Lung (tissue), 12 donors: ENCODE data around the gene NIN. TPM values are rescaled to one million over a fixed set of nuclear protein-coding genes. Genes with fewer than 3 reads are reported as not detected.

ENCODE experiments used
- ATAC-seq: fragments of 200-7000 bp; cut with Tn5 transposase; one replicate; pipeline ENCODE4 v1.9.1; 2020; ENCODE audit warnings: moderate number of reproducible peaks; ENCODE audit not compliant: insufficient read depth, low FRiP score
- DNase-seq, 3 donors: peaks; one replicate each; pipeline ENCODE4 v3.0.0-alpha.2; 2013 to 2017
- H3K27ac ChIP-seq, 2 donors: one replicate each; pipeline ENCODE4 v1.5.1; 2013; ENCODE audit warnings: mild to moderate bottlenecking in 2 of 2, moderate library complexity in 2 of 2, control low read depth in 1 of 2, inconsistent platforms in 1 of 2, low read depth in 1 of 2, low read length in 1 of 2
- H3K27me3 ChIP-seq, 3 donors: one replicate each; pipeline ENCODE4 v1.5.1; 2013; ENCODE audit warnings: low read length in 2 of 3; ENCODE audit not compliant: control insufficient read depth in 3 of 3, insufficient read depth in 3 of 3
- H3K36me3 ChIP-seq, 4 donors: one replicate each; pipeline ENCODE4 v1.5.1; 2013; ENCODE audit warnings: low read length in 4 of 4, mild to moderate bottlenecking in 1 of 4, moderate library complexity in 1 of 4; ENCODE audit not compliant: control insufficient read depth in 4 of 4, insufficient read depth in 4 of 4
- H3K4me1 ChIP-seq, 5 donors: one replicate each; pipeline ENCODE4 v1.5.1; 2013; ENCODE audit warnings: low read length in 5 of 5, mild to moderate bottlenecking in 2 of 5, moderate library complexity in 1 of 5; ENCODE audit not compliant: control insufficient read depth in 5 of 5, insufficient read depth in 5 of 5
- H3K4me3 ChIP-seq: one replicate; pipeline ENCODE4 v1.5.1; 2013; ENCODE audit warnings: mild to moderate bottlenecking, control low read depth, moderate library complexity
- H3K9ac ChIP-seq, 2 donors: one replicate each; pipeline ENCODE4 v1.5.1; 2013; ENCODE audit warnings: low read length in 2 of 2, control low read depth in 1 of 2; ENCODE audit not compliant: insufficient read depth in 1 of 2
- H3K9me3 ChIP-seq, 4 donors: one replicate each; pipeline ENCODE4 v1.5.1; 2013; ENCODE audit warnings: low read length in 3 of 4, mild to moderate bottlenecking in 1 of 4, moderate library complexity in 1 of 4; ENCODE audit not compliant: control insufficient read depth in 4 of 4, insufficient read depth in 3 of 4
- CTCF ChIP-seq: IDR thresholded peaks from 2 replicates; pipeline ENCODE4 v1.5.1; 2012; ENCODE audit warnings: mild to moderate bottlenecking; ENCODE audit errors: control extremely low read depth, extremely low read depth
- WGBS, 2 donors: extraction: QIAGEN DNeasy Blood & Tissue Kit; methylation state at CpG; one replicate each; pipeline ENCODE4 v1.1.7; 2013; 5-methylcytosine and 5-hydroxymethylcytosine counted together
- polyA plus RNA-seq, 2 donors: library from polyadenylated mRNA; stranded (reverse); fragments of 200-250 nt; gene quantifications; one replicate each; pipeline ENCODE4 v1.2.1, GENCODE V29; 2013
- total RNA-seq, 2 donors: library from RNA; depleted of rRNA in 1 of 2; stranded (reverse); fragments of >200 nt in 1 of 2; gene quantifications; one replicate each; pipeline ENCODE4 v1.2.1, GENCODE V29; 2014 to 2021
- donor health status: control.
- donor health status: control.
- donor health status: Bipolar disorder and iron deficiency.
- donor health status: healthy.
- donor health status: DM: yes; HTN: yes; CAD: no.

Gene NIN
- total and polyA plus RNA-seq, 4 donors: 5.2 to 38.6 (median 24.2) TPM

- WGBS, 2 donors: 82 to 87% methylated on average over 5 of the region's 5 CpGs
- TF ChIP-seq CTCF: no peak
- ATAC-seq: no peak
Measured at GRCh38 chr14:50856660-50857059, 25.7 kb upstream of the NIN start.

GRCh38 chr14:50855558-50855957, 24.6 kb upstream of the NIN start:
- DNase-seq (peak in 1 of 3 donors; percentile 20), ATAC-seq (no peak)
- no peaks in the 10 kb centered on the region for H3K9me3 ChIP-seq
- H3K9ac ChIP-seq: no peak overlapping the region
- TF ChIP-seq CTCF: no peak
- WGBS, 2 donors: 50 to 52% methylated on average over 1 of the region's 1 CpG
- H3K27ac ChIP-seq: no peak overlapping the region
- H3K4me3 ChIP-seq: no peak overlapping the region
- no peaks in the 10 kb centered on the region for H3K27me3 ChIP-seq
- peaks cover 0 to 12% (median 0%) of the 10 kb centered on the region in 5 donors for H3K4me1 ChIP-seq
- no peaks in the 10 kb centered on the region for H3K36me3 ChIP-seq

More at GRCh38 chr14:50856660-50857059, 25.7 kb upstream of the NIN start:
- no peak for DNase-seq
- H3K9ac ChIP-seq: no peak overlapping the region
- no peak overlapping the region for H3K27ac ChIP-seq
- H3K27me3 ChIP-seq: no peaks in the 10 kb centered on the region
- H3K36me3 ChIP-seq: no peaks in the 10 kb centered on the region
- no peak overlapping the region for H3K4me3 ChIP-seq
- H3K4me1 ChIP-seq: peaks cover 0 to 12% (median 0%) of the 10 kb centered on the region in 5 donors
- no peaks in the 10 kb centered on the region for H3K9me3 ChIP-seq

- DNase-seq (no peak), ATAC-seq (no peak)
- no peaks in the 10 kb centered on the region for H3K36me3 ChIP-seq
- H3K4me3 ChIP-seq: no peak overlapping the region
- no peak overlapping the region for H3K27ac ChIP-seq
- 40 to 69% methylated on average over 5 of the region's 5 CpGs for WGBS, 2 donors
- H3K9me3 ChIP-seq: no peaks in the 10 kb centered on the region
- no peak overlapping the region for H3K9ac ChIP-seq
- H3K27me3 ChIP-seq: no peaks in the 10 kb centered on the region
- no peak for TF ChIP-seq CTCF
- H3K4me1 ChIP-seq: peaks cover 0 to 6% (median 0%) of the 10 kb centered on the region in 5 donors
Measured at GRCh38 chr14:50854521-50854920, 23.6 kb upstream of the NIN start.

DNA sequence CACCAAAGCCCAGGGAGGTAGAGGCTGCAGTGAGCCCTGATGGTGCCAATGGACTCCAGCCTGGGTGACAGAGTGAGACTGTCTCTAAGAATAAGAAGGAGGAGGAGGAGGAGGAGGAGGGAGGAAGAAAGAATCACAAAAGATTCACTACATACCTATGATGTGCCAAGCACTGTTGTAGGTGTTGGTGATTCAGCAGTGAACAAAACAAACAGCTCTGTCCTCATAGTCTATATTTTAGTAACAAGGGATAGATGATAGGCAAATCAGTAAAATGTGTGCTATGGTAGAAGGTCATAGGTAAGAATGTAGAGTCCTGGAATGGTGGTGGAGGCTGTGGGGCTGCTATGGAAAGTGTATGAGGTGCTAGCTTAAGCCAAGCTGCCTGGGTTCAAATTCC, 22.9 kb upstream of the NIN start:
- Histone ChIP-seq H3K9ac (no peak overlapping the region), H3K27ac (no peak overlapping the region), H3K36me3 (no peaks in the 10 kb centered on the region), H3K27me3 (no peaks in the 10 kb centered on the region), H3K4me3 (no peak overlapping the region), H3K4me1 (no peaks in the 10 kb centered on the region), H3K9me3 (no peaks in the 10 kb centered on the region)
- DNase-seq: no peak
- TF ChIP-seq CTCF: no peak
- no peak for ATAC-seq
